ENCODE results near the gene NENF.
"Not testable (repeated sequence)": the region's sequence is repeated elsewhere in the genome, so short reads cannot be mapped to it uniquely, and the experiment has no call there.

Gene NENF

DNA sequence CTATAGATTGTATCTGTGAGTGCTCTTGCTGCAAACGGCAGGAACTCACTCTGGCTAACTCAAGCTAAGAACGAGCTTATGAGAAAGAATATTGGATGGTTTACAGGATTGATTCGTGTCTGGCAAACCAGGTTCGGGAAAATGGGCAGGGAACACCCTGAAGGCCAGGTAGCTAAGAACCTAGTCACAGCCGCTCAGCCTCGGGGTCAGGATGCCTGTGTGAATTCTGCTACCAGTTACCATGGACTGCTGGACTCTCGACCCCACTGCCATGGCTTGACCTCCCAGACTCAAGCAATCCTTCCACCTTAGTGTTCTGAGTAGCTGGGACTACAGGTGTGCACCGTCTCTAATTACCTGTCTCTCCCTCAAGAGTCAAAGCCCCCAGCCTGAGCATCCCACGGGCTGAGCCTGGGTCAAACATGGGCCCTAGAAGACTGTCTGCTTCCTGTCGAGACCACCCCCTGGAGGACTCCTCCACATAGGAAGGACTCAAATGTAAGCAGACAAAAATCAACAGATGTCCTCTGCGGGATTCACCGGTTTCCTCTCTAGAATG is 45.8 kb downstream of the NENF start:
- Histone ChIP-seq H3K4me1 (ENCODE audit: low read depth, poor library complexity, severe bottlenecking) (peaks cover 22% of the 10 kb centered on the region), H2AFZ (ENCODE audit: low read depth) (no peak overlapping the region), H3K27me3 (ENCODE audit: insufficient read depth, low read depth) (no peaks in the 10 kb centered on the region), H3K79me2 (ENCODE audit: insufficient read depth, low read depth) (no peaks in the 10 kb centered on the region), H4K20me1 (ENCODE audit: insufficient read depth) (no peaks in the 10 kb centered on the region), H3K4me3 (IDR thresholded peaks at IDR 0.05; ENCODE audit: insufficient read depth, low read depth, low read length) (no peak overlapping the region), H3K36me3 (ENCODE audit: insufficient read depth) (no peaks in the 10 kb centered on the region), H3K4me2 (no peak overlapping the region), H3K27ac (no peak overlapping the region), H3K9ac (no peak overlapping the region)
- TF ChIP-seq, protein P1, sequence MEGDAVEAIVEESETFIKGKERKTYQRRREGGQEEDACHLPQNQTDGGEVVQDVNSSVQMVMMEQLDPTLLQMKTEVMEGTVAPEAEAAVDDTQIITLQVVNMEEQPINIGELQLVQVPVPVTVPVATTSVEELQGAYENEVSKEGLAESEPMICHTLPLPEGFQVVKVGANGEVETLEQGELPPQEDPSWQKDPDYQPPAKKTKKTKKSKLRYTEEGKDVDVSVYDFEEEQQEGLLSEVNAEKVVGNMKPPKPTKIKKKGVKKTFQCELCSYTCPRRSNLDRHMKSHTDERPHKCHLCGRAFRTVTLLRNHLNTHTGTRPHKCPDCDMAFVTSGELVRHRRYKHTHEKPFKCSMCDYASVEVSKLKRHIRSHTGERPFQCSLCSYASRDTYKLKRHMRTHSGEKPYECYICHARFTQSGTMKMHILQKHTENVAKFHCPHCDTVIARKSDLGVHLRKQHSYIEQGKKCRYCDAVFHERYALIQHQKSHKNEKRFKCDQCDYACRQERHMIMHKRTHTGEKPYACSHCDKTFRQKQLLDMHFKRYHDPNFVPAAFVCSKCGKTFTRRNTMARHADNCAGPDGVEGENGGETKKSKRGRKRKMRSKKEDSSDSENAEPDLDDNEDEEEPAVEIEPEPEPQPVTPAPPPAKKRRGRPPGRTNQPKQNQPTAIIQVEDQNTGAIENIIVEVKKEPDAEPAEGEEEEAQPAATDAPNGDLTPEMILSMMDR (conservative IDR thresholded peaks at IDR 0.05; ENCODE audit: low read depth, low read length) = no peak

DNA sequence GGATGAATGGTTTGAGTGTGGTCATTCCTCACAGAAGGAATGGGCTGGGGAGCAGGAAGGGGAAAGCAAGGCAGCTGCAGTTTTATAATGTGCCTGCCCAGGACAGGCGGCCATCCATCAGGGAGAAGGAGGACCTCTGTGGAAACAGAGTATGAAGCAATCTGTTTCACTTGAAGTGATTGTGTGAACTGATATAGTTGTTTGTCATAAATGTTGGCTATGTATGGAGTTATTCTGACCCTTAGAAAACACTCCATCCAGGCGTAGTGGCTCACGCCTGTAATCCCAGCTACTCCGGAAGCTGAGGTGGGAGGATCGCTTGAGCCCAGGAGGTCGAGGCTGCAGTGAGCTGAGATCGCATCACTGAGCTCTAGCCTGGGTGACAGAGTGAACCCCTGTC is 46.5 kb downstream of the NENF start:
- no peaks in the 10 kb centered on the region for H3K36me3 ChIP-seq (ENCODE audit: insufficient read depth)
- no peaks in the 10 kb centered on the region for H3K79me2 ChIP-seq (ENCODE audit: insufficient read depth, low read depth)
- peaks cover 17% of the 10 kb centered on the region for H3K4me1 ChIP-seq (ENCODE audit: low read depth, poor library complexity, severe bottlenecking)
- H3K4me3 ChIP-seq (IDR thresholded peaks at IDR 0.05; ENCODE audit: insufficient read depth, low read depth, low read length) = no peak overlapping the region
- no peaks in the 10 kb centered on the region for H3K27me3 ChIP-seq (ENCODE audit: insufficient read depth, low read depth)
- H3K9ac ChIP-seq = no peak overlapping the region
- H3K4me2 ChIP-seq = no peak overlapping the region
- H4K20me1 ChIP-seq (ENCODE audit: insufficient read depth) = no peaks in the 10 kb centered on the region
- no peak overlapping the region for H3K27ac ChIP-seq
- no peak overlapping the region for H2AFZ ChIP-seq (ENCODE audit: low read depth)
- TF ChIP-seq, protein P1 (conservative IDR thresholded peaks at IDR 0.05; ENCODE audit: low read depth, low read length) = no peak

DNA sequence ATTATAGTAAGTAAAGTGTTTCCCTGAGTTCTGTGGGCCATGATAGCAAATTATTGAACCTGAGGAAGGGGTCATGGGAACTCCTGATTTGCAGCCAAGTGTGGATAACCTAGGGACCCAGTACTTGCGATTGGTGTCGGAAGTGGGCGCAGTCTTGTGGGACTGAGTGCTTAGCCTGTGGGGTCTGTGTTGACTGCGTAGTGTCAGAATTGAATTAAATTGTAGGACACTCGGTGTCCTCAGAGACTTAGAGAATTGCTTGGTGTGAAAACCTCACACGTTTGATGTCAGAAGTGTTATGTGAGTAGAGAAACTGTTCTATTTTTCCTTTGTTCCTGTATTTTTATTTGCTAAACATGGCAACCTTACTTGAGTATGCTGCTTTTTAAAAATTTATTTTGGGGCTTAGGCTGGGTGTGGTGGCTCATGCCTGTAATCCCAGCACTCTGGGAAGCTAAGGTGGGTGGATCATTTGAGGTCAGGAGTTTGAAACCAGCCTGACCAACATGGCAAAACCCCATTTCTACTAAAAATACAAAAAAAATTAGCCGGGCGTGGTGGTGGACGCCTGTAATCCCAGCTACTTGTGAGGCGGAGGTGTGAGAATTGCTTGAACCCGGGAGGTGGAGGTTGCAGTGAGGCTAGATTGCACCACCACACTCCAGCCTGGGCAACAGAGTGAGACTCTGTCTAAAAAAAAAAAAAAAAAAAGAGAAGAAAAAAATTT is 48.2 kb downstream of the NENF start:
- H3K4me1 ChIP-seq (ENCODE audit: low read depth, poor library complexity, severe bottlenecking) = peaks cover 17% of the 10 kb centered on the region
- not testable (repeated sequence) for H3K79me2 ChIP-seq (ENCODE audit: insufficient read depth, low read depth); H3K4me2 ChIP-seq; H4K20me1 ChIP-seq (ENCODE audit: insufficient read depth); H3K4me3 ChIP-seq (IDR thresholded peaks at IDR 0.05; ENCODE audit: insufficient read depth, low read depth, low read length); H3K36me3 ChIP-seq (ENCODE audit: insufficient read depth); H3K9ac ChIP-seq; H3K27ac ChIP-seq; H2AFZ ChIP-seq (ENCODE audit: low read depth); H3K27me3 ChIP-seq (ENCODE audit: insufficient read depth, low read depth)

GRCh38 chr1:212481438-212481767 is 48.7 kb downstream of the NENF start:
- no peaks in the 10 kb centered on the region for H3K27me3 ChIP-seq (ENCODE audit: insufficient read depth, low read depth)
- no peak overlapping the region for H3K4me2 ChIP-seq
- no peaks in the 10 kb centered on the region for H3K36me3 ChIP-seq (ENCODE audit: insufficient read depth)
- no peaks in the 10 kb centered on the region for H4K20me1 ChIP-seq (ENCODE audit: insufficient read depth)
- H3K27ac ChIP-seq = no peak overlapping the region
- no peak overlapping the region for H3K9ac ChIP-seq
- H3K4me1 ChIP-seq (ENCODE audit: low read depth, poor library complexity, severe bottlenecking) = peaks cover 17% of the 10 kb centered on the region
- TF ChIP-seq, protein P1 (conservative IDR thresholded peaks at IDR 0.05; ENCODE audit: low read depth, low read length) = no peak
- no peak overlapping the region for H2AFZ ChIP-seq (ENCODE audit: low read depth)
- H3K79me2 ChIP-seq (ENCODE audit: insufficient read depth, low read depth) = no peaks in the 10 kb centered on the region
- no peak overlapping the region for H3K4me3 ChIP-seq (IDR thresholded peaks at IDR 0.05; ENCODE audit: insufficient read depth, low read depth, low read length)

GRCh38 chr1:212482006-212482636 is 49.4 kb downstream of the NENF start:
- no peak overlapping the region for H3K9ac ChIP-seq
- TF ChIP-seq, protein P1 (conservative IDR thresholded peaks at IDR 0.05; ENCODE audit: low read depth, low read length) = no peak
- H4K20me1 ChIP-seq (ENCODE audit: insufficient read depth) = no peaks in the 10 kb centered on the region
- peaks cover 16% of the 10 kb centered on the region for H3K4me1 ChIP-seq (ENCODE audit: low read depth, poor library complexity, severe bottlenecking)
- no peak overlapping the region for H3K4me2 ChIP-seq
- no peaks in the 10 kb centered on the region for H3K79me2 ChIP-seq (ENCODE audit: insufficient read depth, low read depth)
- no peak overlapping the region for H3K4me3 ChIP-seq (IDR thresholded peaks at IDR 0.05; ENCODE audit: insufficient read depth, low read depth, low read length)
- H2AFZ ChIP-seq (ENCODE audit: low read depth) = no peak overlapping the region
- H3K36me3 ChIP-seq (ENCODE audit: insufficient read depth) = no peaks in the 10 kb centered on the region
- no peak overlapping the region for H3K27ac ChIP-seq
- no peaks in the 10 kb centered on the region for H3K27me3 ChIP-seq (ENCODE audit: insufficient read depth, low read depth)
